Muscle of leg (tissue), 11 donors: ENCODE data around the gene ARHGEF7. TPM values are rescaled to one million over a fixed set of nuclear protein-coding genes. Genes with fewer than 3 reads are reported as not detected.

Source experiments
- DNase-seq: peaks from one replicate; pipeline ENCODE4 v3.0.0; 2013
- H3K27ac ChIP-seq: one replicate; pipeline ENCODE4 v1.5.1; 2013; ENCODE audit warnings: mild to moderate bottlenecking, low read length, control low read depth
- H3K27me3 ChIP-seq: one replicate; pipeline ENCODE4 v1.6.1; 2013; ENCODE audit warnings: low read length; ENCODE audit not compliant: control insufficient read depth, insufficient read depth
- H3K36me3 ChIP-seq: one replicate; pipeline ENCODE4 v1.6.1; 2013; ENCODE audit warnings: low read length; ENCODE audit not compliant: control insufficient read depth, insufficient read depth
- H3K4me1 ChIP-seq: one replicate; pipeline ENCODE4 v1.6.1; 2013; ENCODE audit warnings: low read length; ENCODE audit not compliant: control insufficient read depth, insufficient read depth
- H3K4me3 ChIP-seq: one replicate; pipeline ENCODE4 v1.5.1; 2013; ENCODE audit warnings: low read length, control low read depth
- H3K9me3 ChIP-seq: replicated peaks from 2 replicates; pipeline ENCODE4 v1.6.1; 2013; ENCODE audit warnings: low read depth, low read length; ENCODE audit not compliant: control insufficient read depth
- WGBS: methylation state at CpG from one replicate; pipeline ENCODE4 v1.1.5; 2013; ENCODE audit warnings: missing lambda C conversion rate; ENCODE audit not compliant: insufficient coverage; 5-methylcytosine and 5-hydroxymethylcytosine counted together
- polyA plus RNA-seq, 8 donors: library from polyadenylated mRNA; unstranded; fragments of 120-200 nt; gene quantifications; one replicate each; pipeline versions ENCODE4 v1.2.1 to v1.2.3, GENCODE V29; 2013; ENCODE audit warnings: inconsistent platforms in 1 of 8, low replicate concordance in 1 of 8; ENCODE audit not compliant: insufficient read length in 8 of 8, insufficient read depth in 1 of 8
- total RNA-seq: library from RNA; stranded (reverse); fragments of 120-200 nt; gene quantifications from one replicate; pipeline ENCODE4 v1.2.4, GENCODE V29; 2013

ARHGEF7 gene
- total and polyA plus RNA-seq, 9 donors, result 52.3 to 80.8 (median 66.7) TPM

- Histone ChIP-seq H3K36me3 (no peaks in the 10 kb centered on the region), H3K27me3 (peaks cover 2% of the 10 kb centered on the region), H3K4me3 (no peak overlapping the region), H3K4me1 (no peaks in the 10 kb centered on the region), H3K9me3 (no peaks in the 10 kb centered on the region), H3K27ac (no peak overlapping the region)
- WGBS, result 50% methylated on average over 5 of the region's 7 CpGs
- no peak for DNase-seq
Observed at GRCh38 chr13:111354789-111355188, 239.7 kb downstream of the ARHGEF7 start.

Other genes with a start within 250 kb of the ARHGEF7 start
- gene ANKRD10, start 200.2 kb upstream of the ARHGEF7 start, total RNA-seq, result 183 TPM
- 100 to 1,000 TPM; 128 to 282 (median 172) TPM for gene ANKRD10, start 200.2 kb upstream of the ARHGEF7 start, polyA plus RNA-seq
- gene TEX29, start 205.3 kb downstream of the ARHGEF7 start, total RNA-seq, result 0.22 TPM
- under 1 TPM; 0.15 to 0.67 (median 0.36) TPM for gene TEX29, start 205.3 kb downstream of the ARHGEF7 start, polyA plus RNA-seq